Endometrial microvascular endothelial cells (primary cell): ENCODE measurements around the gene KIAA1549. TPM values are rescaled to one million over a fixed set of nuclear protein-coding genes. Genes with fewer than 3 reads are reported as not detected.
"Not testable (repeated sequence)": the region's sequence is repeated elsewhere in the genome, so short reads cannot be mapped to it uniquely, and the experiment has no call there.

Experiments used
- in situ Hi-C: cut with HindIII; loops from 2 replicates; pipeline ENCODE4 v1.10.0; 2017; ENCODE audit warnings: low sequenced_read_pairs, low pct_unique_long_range_greater_than_20kb; ENCODE audit errors: inconsistent ontology term
- total RNA-seq: library from RNA; depleted of rRNA; stranded (reverse); fragments of >200 nt; gene quantifications from one replicate; pipeline ENCODE4 v1.2.3, GENCODE V29; 2015; ENCODE audit errors: inconsistent ontology term

KIAA1549 gene
- total RNA-seq, 1 donor from 2014 or later: 4.9 TPM

DNA sequence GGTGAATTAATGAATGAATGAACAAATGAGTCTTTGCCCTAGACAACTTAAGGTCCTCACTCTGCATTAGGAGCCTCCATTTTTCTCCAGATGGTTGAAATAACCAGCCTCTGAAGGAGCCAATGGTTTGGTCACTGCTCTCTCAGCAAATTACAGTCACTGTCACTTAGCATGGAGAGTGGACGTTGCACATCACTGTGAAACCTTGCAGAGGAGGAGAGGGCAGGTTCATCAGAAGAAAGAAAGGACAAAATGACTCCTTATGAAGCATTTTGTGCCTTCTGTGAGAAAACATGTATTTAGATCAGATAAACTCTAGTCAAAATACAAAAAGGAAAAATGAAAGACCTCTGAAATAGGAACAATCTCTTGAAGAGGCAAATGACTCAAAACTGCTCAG, 176.6 kb downstream of the KIAA1549 start:
- in situ Hi-C loops: no loop called here

DNA sequence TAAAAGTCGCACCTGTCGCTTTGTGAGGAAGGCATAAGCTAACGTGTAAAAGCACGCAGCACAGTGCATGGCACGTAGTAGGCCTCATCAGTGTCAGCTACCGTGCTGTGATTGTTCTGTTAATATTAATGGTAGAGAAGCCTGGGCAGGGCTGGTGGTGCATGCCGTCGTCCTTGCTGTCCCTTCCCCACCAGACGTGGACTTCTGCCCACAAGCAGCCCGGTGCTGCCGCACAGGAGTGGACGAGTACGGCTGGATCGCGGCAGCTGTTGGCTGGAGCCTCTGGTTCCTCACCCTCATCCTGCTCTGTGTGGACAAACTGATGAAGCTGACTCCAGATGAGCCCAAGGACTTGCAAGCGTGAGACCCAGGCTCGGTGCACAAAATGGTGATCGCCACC, 178.5 kb downstream of the KIAA1549 start:
- in situ Hi-C loops: no loop called here

DNA sequence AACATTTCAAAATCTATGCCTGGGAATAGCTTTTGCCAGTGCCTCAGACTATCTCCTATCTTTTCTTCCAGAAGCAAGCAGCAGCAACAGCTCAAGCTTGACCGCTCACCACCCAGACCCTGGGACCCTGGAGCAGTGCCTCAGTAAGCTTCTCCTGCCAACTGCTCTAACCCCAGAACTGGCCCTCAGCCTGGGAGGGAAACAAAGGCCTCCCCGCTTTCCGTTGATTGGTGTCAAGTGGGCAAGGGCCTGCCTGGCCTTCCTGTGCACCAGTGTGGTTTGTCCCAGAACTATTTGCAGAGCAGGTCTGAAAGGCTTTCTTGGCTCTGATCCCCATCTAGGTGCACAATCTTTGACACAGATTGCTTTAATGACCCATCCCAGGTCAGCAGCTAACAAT, 179.9 kb downstream of the KIAA1549 start:
- in situ Hi-C loops: no loop called here

DNA sequence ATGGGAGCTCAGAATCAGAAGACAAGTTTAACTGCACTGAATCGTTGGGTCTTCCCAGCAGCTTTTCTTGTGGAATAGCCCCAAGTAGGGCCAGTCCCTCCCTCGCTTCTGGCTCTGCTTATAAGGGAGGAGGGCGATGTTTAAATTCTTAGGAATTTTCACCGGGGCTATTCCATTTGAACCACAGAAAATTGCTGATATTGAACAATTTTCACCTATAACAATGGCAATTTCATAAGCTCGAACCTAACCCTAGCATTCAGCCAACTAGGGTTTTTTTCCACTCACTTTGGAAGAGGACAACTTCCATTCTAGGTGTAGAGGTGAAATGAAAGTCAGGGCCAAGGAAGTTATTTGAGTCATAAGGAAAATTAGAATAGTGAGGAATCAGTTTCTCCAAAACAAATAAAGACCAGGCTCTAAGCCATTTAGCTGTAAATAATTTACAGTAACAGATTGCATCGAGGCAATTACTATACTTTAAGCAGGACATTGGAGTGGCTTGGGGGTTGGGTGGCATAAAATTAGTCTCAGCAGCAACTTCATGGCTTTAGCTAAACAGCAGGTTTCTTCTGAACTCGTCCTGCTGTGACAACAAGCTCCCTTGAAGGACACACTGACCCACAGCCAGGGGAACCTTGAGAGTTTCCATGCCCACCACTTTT, 181.7 kb downstream of the KIAA1549 start:
- in situ Hi-C loops: no loop called here

DNA sequence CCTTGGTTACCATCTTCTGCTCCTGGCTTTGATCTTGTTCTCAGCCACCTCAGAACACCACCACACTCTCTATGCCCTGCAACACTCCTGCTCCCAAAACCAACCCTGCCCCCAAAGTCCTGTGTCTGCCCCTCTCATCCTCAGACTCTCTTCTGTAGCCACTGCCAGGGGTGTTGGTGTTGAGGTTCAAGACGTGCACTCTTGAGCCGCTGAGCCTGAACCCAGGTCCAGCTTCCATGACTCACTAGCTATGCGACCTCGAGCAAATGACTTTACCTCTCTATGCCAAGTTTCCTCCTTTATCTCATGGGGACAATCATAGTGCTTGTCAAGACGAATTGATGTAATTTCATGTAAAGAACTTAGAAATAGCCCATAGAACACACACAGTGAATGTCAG, 182.4 kb downstream of the KIAA1549 start:
- in situ Hi-C loops: no loop called here

DNA sequence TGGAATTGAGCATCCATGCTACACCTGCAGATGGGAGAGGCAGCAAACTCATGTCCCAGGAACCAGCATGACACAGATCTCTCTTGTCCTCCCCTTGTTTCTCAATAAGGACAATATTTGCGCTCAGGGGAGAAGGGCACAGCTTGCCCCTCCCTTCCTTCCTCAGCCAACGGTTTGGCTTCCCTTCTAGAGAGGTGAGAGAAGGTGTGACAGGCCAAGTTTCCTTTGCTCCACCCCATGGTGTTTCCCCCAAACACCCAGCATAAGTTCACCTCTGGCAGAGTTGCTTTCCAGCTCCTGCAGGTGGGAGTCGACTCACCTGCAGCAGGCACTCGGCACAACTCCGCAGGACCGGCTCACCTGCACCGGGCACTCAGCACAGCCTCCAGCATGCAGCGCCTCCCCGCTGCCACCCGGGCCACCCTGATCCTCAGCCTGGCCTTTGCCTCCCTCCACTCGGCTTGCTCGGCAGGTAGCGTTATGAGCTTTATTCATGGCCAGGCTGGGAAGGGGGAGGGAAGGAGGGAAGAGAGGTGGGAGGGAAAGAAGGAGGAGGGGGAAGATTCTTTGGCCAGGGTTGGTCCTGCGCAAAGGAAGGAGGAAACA, 183.4 kb downstream of the KIAA1549 start, which contains the start of the genes ATP6V0A4 and TMEM213:
ATP6V0A4 (minus strand) TSS at position 482 of the 606 bp plus-strand sequence. CDS start 26,949 bp downstream, outside the sequence.
TMEM213 (plus strand) TSS at position 280 of the 606 bp plus-strand sequence; CDS start at position 391, 111 bp downstream.
- in situ Hi-C loops: no loop called here

DNA sequence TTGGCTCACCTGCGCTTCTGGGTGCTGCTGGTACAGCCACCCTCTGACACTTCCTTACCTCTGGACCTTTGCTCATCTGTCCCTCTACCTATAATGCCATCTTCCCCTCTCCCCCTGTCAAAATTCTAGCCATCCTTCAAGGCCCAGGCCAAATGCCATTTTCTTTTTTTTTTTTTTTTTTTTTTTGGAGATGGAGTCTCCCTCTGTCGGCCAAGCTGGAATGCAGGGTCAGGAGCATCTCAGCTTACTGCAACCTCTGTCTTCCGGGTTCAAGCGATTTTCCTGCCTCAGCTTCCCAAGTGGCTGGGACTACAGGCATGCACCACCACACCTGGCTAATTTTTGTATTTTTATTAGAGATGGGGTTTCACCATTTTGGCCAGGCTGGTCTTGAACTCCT, 184.1 kb downstream of the KIAA1549 start:
- in situ Hi-C loops: not testable (repeated sequence)

DNA sequence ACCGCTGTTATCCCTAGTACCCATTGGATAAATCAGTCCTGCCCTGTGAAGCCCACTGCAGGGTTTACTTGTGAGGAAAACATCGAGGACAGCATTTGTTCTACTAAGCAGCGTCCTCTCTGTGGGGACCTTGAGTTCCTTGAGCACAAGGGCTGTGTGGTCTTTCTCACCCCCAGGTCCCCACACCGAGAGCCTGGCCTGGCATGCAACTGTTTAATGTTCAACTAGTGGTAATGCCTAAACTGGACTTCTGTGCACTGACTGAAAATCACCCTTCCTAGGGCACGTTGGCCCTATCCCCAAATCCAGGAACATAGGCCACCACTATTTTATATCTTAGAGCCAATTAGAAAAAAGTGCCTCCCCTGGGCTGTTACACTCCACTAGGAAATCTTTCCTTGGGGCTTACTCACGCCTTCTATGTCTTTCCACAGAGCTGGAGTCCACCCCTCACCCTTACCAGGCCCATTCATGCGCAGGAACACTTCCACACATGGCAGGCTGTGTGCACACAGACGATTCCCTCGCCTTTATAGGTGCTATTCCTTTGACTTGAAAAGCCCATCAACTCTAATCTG, 185.1 kb downstream of the KIAA1549 start:
- in situ Hi-C loops: no loop called here

DNA sequence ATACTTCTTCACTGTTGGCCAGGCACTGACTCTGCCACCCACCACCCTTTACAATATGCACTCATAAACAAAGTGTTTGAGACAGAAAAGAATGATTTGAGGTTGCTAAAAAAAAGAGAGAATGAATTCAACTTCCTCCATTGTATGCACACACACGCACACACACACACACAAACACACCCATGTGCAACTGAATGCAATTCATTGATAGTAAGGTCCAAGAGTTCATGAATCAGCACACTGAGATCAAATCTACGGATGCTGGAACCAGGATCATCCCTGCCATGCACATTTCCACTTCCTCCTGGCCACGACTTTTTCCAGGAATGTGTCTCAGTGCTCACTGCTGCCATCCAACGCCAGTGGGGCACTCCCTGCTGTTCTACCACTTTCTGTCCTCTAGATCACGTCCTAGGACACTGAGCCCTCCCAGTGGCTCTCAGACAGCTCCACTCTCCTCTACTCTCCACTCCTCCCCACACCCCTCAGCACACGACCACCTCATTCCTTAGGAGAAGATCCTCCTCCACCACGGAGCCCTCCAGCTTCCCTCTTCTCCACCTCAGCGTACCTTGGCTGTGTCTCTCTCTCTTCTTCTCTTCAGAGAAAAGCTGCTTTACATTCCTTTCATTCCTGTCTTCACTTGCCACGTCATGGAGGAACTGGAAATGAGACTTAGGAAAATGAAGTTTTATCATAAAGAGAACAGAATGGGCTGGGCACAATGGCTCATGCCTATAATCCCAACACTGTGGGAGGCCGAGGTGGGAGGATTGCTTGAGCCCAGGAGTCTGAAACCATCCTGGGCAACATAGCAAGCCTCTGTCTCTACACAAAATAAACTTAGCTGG, 195.4 kb downstream of the KIAA1549 start:
- in situ Hi-C loops: no loop called here

DNA sequence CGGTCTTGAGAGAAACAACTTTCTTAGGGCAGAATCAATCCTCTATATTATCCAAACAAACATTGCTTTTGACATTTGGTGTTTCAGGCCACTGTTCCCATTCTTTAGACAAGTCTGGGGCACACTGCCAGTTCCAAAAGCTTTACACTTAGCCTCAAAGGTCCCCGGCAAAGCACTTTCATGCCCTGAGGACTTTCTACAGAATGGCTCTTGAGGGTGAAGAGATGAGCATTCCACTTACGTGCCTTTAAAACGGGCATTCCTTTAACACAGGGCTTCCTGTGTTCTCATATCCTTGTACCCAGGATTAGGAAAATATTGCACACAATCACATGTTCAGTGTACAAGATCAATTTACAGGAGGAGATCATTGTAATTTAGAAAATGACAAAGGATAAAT, 196.5 kb downstream of the KIAA1549 start:
- in situ Hi-C loops: no loop called here

Other genes starting within 250 kb of the KIAA1549 start
- gene TMEM213, start 183.4 kb downstream of the KIAA1549 start, total RNA-seq: not detected
- not detected for gene ATP6V0A4, start 183.2 kb downstream of the KIAA1549 start, total RNA-seq
- 12.0 TPM for gene ZC3HAV1L, start 54.7 kb upstream of the KIAA1549 start, total RNA-seq
- 48.1 TPM for gene ZC3HAV1, start 128.3 kb upstream of the KIAA1549 start, total RNA-seq
- gene UBN2, start 249.8 kb upstream of the KIAA1549 start, total RNA-seq: 3.1 TPM